Stimulated activated CD8-positive, alpha-beta memory T cell treated with anti-CD3 and anti-CD28 coated beads, Interleukin-4, amount 100 ng/mL, for 48 hours (primary cell): Measurements from ENCODE around the gene TFB1M.
"Not testable (repeated sequence)": the region's sequence is repeated elsewhere in the genome, so short reads cannot be mapped to it uniquely, and the experiment has no call there.

Experiments used
- DNase-seq: peaks from one replicate; pipeline ENCODE4 v3.0.0-alpha.2; 2020

TFB1M gene

GRCh38 chr6:155234167-155234566 lies 80.1 kb downstream of the TFB1M start:
- DNase-seq = no peak

GRCh38 chr6:155232848-155233247 lies 81.4 kb downstream of the TFB1M start:
- no peak for DNase-seq

- DNase-seq = not testable (repeated sequence)
Observed at GRCh38 chr6:155230975-155231374, 83.3 kb downstream of the TFB1M start.

- DNase-seq = no peak
Observed at GRCh38 chr6:155228546-155229166, 85.6 kb downstream of the TFB1M start.

GRCh38 chr6:155227046-155227445 lies 87.2 kb downstream of the TFB1M start:
- no peak for DNase-seq

GRCh38 chr6:155224618-155225017 lies 89.7 kb downstream of the TFB1M start:
- DNase-seq = no peak

- peak; percentile 62 for DNase-seq
Observed at GRCh38 chr6:155223646-155224451, 90.4 kb downstream of the TFB1M start.

GRCh38 chr6:155222506-155222905 lies 91.8 kb downstream of the TFB1M start:
- no peak for DNase-seq

GRCh38 chr6:155221086-155221485 lies 93.2 kb downstream of the TFB1M start:
- DNase-seq = no peak

- no peak for DNase-seq
Observed at GRCh38 chr6:155219858-155220301, 94.4 kb downstream of the TFB1M start.

- no peak for DNase-seq
Observed at GRCh38 chr6:155219299-155219698, 95.0 kb downstream of the TFB1M start.

- not testable (repeated sequence) for DNase-seq
Observed at GRCh38 chr6:155218711-155219110, 95.6 kb downstream of the TFB1M start.

- no peak for DNase-seq
Observed at GRCh38 chr6:155216312-155217046, 97.8 kb downstream of the TFB1M start.

- no peak for DNase-seq
Observed at GRCh38 chr6:155215906-155216305, 98.4 kb downstream of the TFB1M start.

- DNase-seq = no peak
Observed at GRCh38 chr6:155213611-155214372, 100.5 kb downstream of the TFB1M start.

- DNase-seq = no peak
Observed at GRCh38 chr6:155212616-155213380, 101.5 kb downstream of the TFB1M start.

GRCh38 chr6:155212106-155212505 lies 102.2 kb downstream of the TFB1M start:
- no peak for DNase-seq

GRCh38 chr6:155207223-155207622 lies 107.1 kb downstream of the TFB1M start:
- no peak for DNase-seq
